ENCODE results near the gene SOHLH2.

SOHLH2 gene

GRCh38 chr13:36151591-36151990, 62.8 kb downstream of the SOHLH2 start:
- Histone ChIP-seq H3K4me3 (ENCODE audit: low read length) (no peak overlapping the region), H3K4me1 (ENCODE audit: control insufficient read depth, insufficient read depth, low read length) (peaks cover 20% of the 10 kb centered on the region), H3K9me3 (ENCODE audit: control insufficient read depth, low read length) (no peaks in the 10 kb centered on the region), H3K36me3 (ENCODE audit: control insufficient read depth, insufficient read depth, low read length, severe bottlenecking) (no peaks in the 10 kb centered on the region), H3K9ac (ENCODE audit: low read length) (no peak overlapping the region), H3K27me3 (replicated peaks; ENCODE audit: control insufficient read depth, insufficient read depth, low read length) (no peaks in the 10 kb centered on the region)
- DNase-seq (ENCODE audit: low read depth), result no peak

GRCh38 chr13:36148446-36148845, 65.9 kb downstream of the SOHLH2 start:
- Histone ChIP-seq H3K27me3 (replicated peaks; ENCODE audit: control insufficient read depth, insufficient read depth, low read length) (no peaks in the 10 kb centered on the region), H3K4me3 (ENCODE audit: low read length) (no peak overlapping the region), H3K9me3 (ENCODE audit: control insufficient read depth, low read length) (no peaks in the 10 kb centered on the region), H3K36me3 (ENCODE audit: control insufficient read depth, insufficient read depth, low read length, severe bottlenecking) (no peaks in the 10 kb centered on the region), H3K4me1 (ENCODE audit: control insufficient read depth, insufficient read depth, low read length) (peaks cover 16% of the 10 kb centered on the region), H3K9ac (ENCODE audit: low read length) (peak overlapping the region; percentile 7)
- peak; percentile 38 for DNase-seq (ENCODE audit: low read depth)

- H3K9ac ChIP-seq (ENCODE audit: low read length), result no peak overlapping the region
- H3K9me3 ChIP-seq (ENCODE audit: control insufficient read depth, low read length), result no peaks in the 10 kb centered on the region
- H3K4me3 ChIP-seq (ENCODE audit: low read length), result no peak overlapping the region
- no peaks in the 10 kb centered on the region for H3K27me3 ChIP-seq (replicated peaks; ENCODE audit: control insufficient read depth, insufficient read depth, low read length)
- no peaks in the 10 kb centered on the region for H3K36me3 ChIP-seq (ENCODE audit: control insufficient read depth, insufficient read depth, low read length, severe bottlenecking)
- DNase-seq (ENCODE audit: low read depth), result no peak
- peaks cover 16% of the 10 kb centered on the region for H3K4me1 ChIP-seq (ENCODE audit: control insufficient read depth, insufficient read depth, low read length)
These were observed 67.0 kb downstream of the SOHLH2 start for GRCh38 chr13:36147330-36147729.

- H3K36me3 ChIP-seq (ENCODE audit: control insufficient read depth, insufficient read depth, low read length, severe bottlenecking), result no peaks in the 10 kb centered on the region
- DNase-seq (ENCODE audit: low read depth), result no peak
- H3K9me3 ChIP-seq (ENCODE audit: control insufficient read depth, low read length), result no peaks in the 10 kb centered on the region
- H3K4me1 ChIP-seq (ENCODE audit: control insufficient read depth, insufficient read depth, low read length), result peaks cover 16% of the 10 kb centered on the region
- no peak overlapping the region for H3K9ac ChIP-seq (ENCODE audit: low read length)
- no peaks in the 10 kb centered on the region for H3K27me3 ChIP-seq (replicated peaks; ENCODE audit: control insufficient read depth, insufficient read depth, low read length)
- no peak overlapping the region for H3K4me3 ChIP-seq (ENCODE audit: low read length)
These were observed 67.7 kb downstream of the SOHLH2 start for GRCh38 chr13:36146511-36147269.

- H3K9me3 ChIP-seq (ENCODE audit: control insufficient read depth, low read length), result no peaks in the 10 kb centered on the region
- H3K4me1 ChIP-seq (ENCODE audit: control insufficient read depth, insufficient read depth, low read length), result peaks cover 9% of the 10 kb centered on the region
- H3K36me3 ChIP-seq (ENCODE audit: control insufficient read depth, insufficient read depth, low read length, severe bottlenecking), result no peaks in the 10 kb centered on the region
- H3K9ac ChIP-seq (ENCODE audit: low read length), result no peak overlapping the region
- no peak overlapping the region for H3K4me3 ChIP-seq (ENCODE audit: low read length)
- no peak for DNase-seq (ENCODE audit: low read depth)
- H3K27me3 ChIP-seq (replicated peaks; ENCODE audit: control insufficient read depth, insufficient read depth, low read length), result no peaks in the 10 kb centered on the region
These were observed 70.6 kb downstream of the SOHLH2 start for GRCh38 chr13:36143738-36144137.

- Histone ChIP-seq H3K4me3 (ENCODE audit: low read length) (no peak overlapping the region), H3K36me3 (ENCODE audit: control insufficient read depth, insufficient read depth, low read length, severe bottlenecking) (no peaks in the 10 kb centered on the region)
These were observed 71.6 kb downstream of the SOHLH2 start for GRCh38 chr13:36142735-36143134.

GRCh38 chr13:36135876-36136275, 78.5 kb downstream of the SOHLH2 start:
- Histone ChIP-seq H3K4me1 (ENCODE audit: control insufficient read depth, insufficient read depth, low read length) (peaks cover 5% of the 10 kb centered on the region), H3K9ac (ENCODE audit: low read length) (no peak overlapping the region), H3K9me3 (ENCODE audit: control insufficient read depth, low read length) (no peaks in the 10 kb centered on the region), H3K4me3 (ENCODE audit: low read length) (no peak overlapping the region), H3K27me3 (replicated peaks; ENCODE audit: control insufficient read depth, insufficient read depth, low read length) (no peaks in the 10 kb centered on the region), H3K36me3 (ENCODE audit: control insufficient read depth, insufficient read depth, low read length, severe bottlenecking) (no peaks in the 10 kb centered on the region)
- no peak for DNase-seq (ENCODE audit: low read depth)

More at GRCh38 chr13:36142735-36143134, 71.6 kb downstream of the SOHLH2 start:
- no peaks in the 10 kb centered on the region for H3K9me3 ChIP-seq (ENCODE audit: control insufficient read depth, low read length)
- H3K4me1 ChIP-seq (ENCODE audit: control insufficient read depth, insufficient read depth, low read length), result peaks cover under 1% of the 10 kb centered on the region
- DNase-seq (ENCODE audit: low read depth), result no peak
- H3K27me3 ChIP-seq (replicated peaks; ENCODE audit: control insufficient read depth, insufficient read depth, low read length), result no peaks in the 10 kb centered on the region
- H3K9ac ChIP-seq (ENCODE audit: low read length), result no peak overlapping the region

GRCh38 chr13:36134632-36135031, 79.7 kb downstream of the SOHLH2 start:
- no peak for DNase-seq (ENCODE audit: low read depth)
- Histone ChIP-seq H3K27me3 (replicated peaks; ENCODE audit: control insufficient read depth, insufficient read depth, low read length) (no peaks in the 10 kb centered on the region), H3K9ac (ENCODE audit: low read length) (no peak overlapping the region)

GRCh38 chr13:36133950-36134626, 80.3 kb downstream of the SOHLH2 start:
- no peak for DNase-seq (ENCODE audit: low read depth)
- Histone ChIP-seq H3K4me1 (ENCODE audit: control insufficient read depth, insufficient read depth, low read length) (peaks cover 19% of the 10 kb centered on the region), H3K27me3 (replicated peaks; ENCODE audit: control insufficient read depth, insufficient read depth, low read length) (no peaks in the 10 kb centered on the region), H3K4me3 (ENCODE audit: low read length) (no peak overlapping the region), H3K9me3 (ENCODE audit: control insufficient read depth, low read length) (no peaks in the 10 kb centered on the region), H3K9ac (ENCODE audit: low read length) (no peak overlapping the region), H3K36me3 (ENCODE audit: control insufficient read depth, insufficient read depth, low read length, severe bottlenecking) (no peaks in the 10 kb centered on the region)

More at GRCh38 chr13:36134632-36135031, 79.7 kb downstream of the SOHLH2 start:
- Histone ChIP-seq H3K4me3 (ENCODE audit: low read length) (no peak overlapping the region), H3K36me3 (ENCODE audit: control insufficient read depth, insufficient read depth, low read length, severe bottlenecking) (no peaks in the 10 kb centered on the region), H3K9me3 (ENCODE audit: control insufficient read depth, low read length) (no peaks in the 10 kb centered on the region), H3K4me1 (ENCODE audit: control insufficient read depth, insufficient read depth, low read length) (peaks cover 14% of the 10 kb centered on the region)

- Histone ChIP-seq H3K9me3 (ENCODE audit: control insufficient read depth, low read length) (no peaks in the 10 kb centered on the region), H3K9ac (ENCODE audit: low read length) (peak overlapping the region; percentile 45), H3K36me3 (ENCODE audit: control insufficient read depth, insufficient read depth, low read length, severe bottlenecking) (no peaks in the 10 kb centered on the region), H3K27me3 (replicated peaks; ENCODE audit: control insufficient read depth, insufficient read depth, low read length) (no peaks in the 10 kb centered on the region), H3K4me3 (ENCODE audit: low read length) (peak overlapping the region; percentile 81), H3K4me1 (ENCODE audit: control insufficient read depth, insufficient read depth, low read length) (peaks cover 19% of the 10 kb centered on the region)
- no peak for DNase-seq (ENCODE audit: low read depth)
These were observed 82.0 kb downstream of the SOHLH2 start for GRCh38 chr13:36132376-36132775.

- Histone ChIP-seq H3K4me3 (ENCODE audit: low read length) (peak overlapping the region; percentile 81), H3K4me1 (ENCODE audit: control insufficient read depth, insufficient read depth, low read length) (peaks cover 21% of the 10 kb centered on the region), H3K36me3 (ENCODE audit: control insufficient read depth, insufficient read depth, low read length, severe bottlenecking) (no peaks in the 10 kb centered on the region), H3K9ac (ENCODE audit: low read length) (peak overlapping the region; percentile 80), H3K27me3 (replicated peaks; ENCODE audit: control insufficient read depth, insufficient read depth, low read length) (no peaks in the 10 kb centered on the region), H3K9me3 (ENCODE audit: control insufficient read depth, low read length) (no peaks in the 10 kb centered on the region)
- DNase-seq (ENCODE audit: low read depth), result no peak
These were observed 82.4 kb downstream of the SOHLH2 start for GRCh38 chr13:36131931-36132297.

Measured in adipocyte (in vitro differentiated cells).